GM18502 (cell line): Measurements from ENCODE around the gene THSD4.

Source experiments
- ATAC-seq: cut with Tn5 transposase; IDR thresholded peaks from one replicate; pipeline ENCODE4 v1.9.1; 2021; ENCODE audit warnings: mild to moderate bottlenecking; ENCODE audit not compliant: unreplicated experiment, poor library complexity

The THSD4 gene

DNA sequence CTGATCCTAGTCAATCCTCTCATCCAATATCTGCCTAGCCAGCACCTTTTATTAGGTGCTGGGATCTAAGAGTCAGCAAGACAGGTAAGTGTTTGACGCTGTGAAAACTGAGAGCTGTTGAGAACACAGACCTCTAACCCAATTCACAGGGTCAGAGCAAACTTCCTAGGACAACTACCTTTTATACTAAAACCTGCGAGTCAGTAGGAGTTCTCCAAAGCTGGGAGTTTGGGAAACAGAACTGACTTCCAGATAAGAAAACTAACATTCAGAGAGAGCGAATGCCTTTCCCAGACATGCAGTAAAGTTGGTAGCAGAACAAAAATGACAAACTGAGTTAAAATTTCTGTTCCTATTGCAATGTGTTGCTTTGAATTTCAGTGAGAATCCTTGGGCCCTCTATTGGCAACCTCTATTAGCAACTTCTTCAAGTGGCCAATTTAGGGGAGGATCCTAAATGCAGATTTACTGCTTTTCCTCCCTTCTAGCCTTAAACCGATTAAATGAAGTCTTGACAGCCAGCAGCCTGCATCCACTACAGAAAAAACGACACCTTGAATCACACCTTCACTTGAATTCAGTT lies 706.4 kb downstream of the THSD4 start:
- ATAC-seq: no peak

DNA sequence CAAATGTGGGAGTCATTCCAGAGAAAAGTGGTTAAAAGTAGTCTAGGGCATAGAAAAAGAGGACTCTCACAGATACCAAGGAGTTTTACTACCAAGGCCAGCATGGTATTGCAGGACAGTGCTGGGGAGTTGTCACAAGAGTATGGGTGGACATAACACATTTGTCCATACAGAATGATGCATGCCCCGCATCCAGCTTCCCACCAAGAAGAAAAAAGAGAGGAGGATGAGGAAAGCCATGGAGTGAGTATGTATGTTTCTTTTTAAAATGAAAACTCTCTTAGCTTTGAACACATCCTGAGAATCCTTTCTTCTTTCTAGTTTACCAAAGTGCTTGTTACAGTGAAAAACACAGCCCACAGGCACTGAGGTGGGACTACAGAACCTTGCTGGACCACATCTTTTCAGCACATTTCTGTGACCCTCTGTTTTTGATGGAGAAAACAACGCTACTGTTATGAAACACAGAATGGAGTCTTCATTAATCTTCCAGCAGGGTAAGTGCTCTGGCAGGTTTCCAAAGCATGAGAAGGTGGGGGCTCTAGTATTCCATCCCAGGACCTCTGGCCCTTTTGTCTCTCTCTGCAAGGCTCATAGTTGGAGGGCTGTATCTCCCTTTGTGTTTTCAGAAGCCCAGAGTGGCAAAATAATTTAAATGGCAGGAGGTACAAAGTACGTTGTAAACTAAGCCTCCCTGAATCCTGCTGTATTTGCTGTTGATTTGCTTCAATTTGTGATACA lies 707.8 kb downstream of the THSD4 start:
- ATAC-seq: no peak

DNA sequence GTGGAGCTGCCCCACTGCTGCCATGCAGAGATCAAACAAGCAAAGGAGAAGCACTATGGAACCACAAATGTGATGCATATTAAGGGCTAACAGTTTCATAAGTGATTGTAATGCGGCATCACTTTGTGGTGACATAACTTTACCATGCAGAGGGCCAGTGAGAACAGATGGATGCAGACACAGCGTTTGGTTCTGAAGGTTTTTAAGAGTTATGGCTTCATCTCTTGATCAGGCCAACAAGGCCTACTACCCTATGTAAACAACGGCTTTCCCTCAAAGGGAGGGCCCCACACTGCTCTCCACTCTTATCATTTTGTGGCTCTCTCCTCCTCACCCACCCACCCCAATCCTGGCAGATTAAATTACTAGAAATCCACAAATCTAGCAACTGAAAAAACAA lies 708.5 kb downstream of the THSD4 start:
- ATAC-seq: no peak

DNA sequence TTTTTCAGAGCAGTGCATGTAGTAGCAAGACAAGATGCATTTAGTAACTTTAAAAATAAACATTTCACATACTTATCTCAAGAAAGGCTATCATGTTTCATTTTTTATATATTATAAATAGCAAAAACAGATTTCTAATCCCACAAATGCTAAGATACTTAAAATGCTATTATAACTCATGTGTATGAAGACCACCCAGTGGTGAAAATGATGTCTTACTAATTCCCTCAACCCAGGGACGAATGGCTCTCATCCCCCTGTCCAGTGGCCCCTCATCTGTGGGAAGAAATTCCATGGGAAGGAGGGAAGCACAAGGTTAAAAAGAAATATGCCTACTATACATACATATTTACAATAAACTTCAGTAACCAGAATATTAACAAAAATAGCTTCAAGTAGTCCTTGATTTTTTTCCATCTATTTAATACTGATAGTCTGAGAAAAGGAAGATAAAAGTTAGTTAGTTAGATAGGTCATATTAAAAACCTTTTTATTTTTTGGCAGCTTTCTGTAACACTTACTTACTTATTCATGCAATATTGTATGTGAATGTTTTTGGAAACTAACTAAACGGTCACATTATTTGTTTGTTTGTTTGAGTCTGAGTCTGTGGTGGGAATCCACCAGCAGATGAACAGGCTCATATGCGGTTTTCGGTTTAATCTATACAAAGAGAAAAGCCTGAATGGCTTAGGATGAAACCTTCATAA lies 709.9 kb downstream of the THSD4 start:
- ATAC-seq: no peak

DNA sequence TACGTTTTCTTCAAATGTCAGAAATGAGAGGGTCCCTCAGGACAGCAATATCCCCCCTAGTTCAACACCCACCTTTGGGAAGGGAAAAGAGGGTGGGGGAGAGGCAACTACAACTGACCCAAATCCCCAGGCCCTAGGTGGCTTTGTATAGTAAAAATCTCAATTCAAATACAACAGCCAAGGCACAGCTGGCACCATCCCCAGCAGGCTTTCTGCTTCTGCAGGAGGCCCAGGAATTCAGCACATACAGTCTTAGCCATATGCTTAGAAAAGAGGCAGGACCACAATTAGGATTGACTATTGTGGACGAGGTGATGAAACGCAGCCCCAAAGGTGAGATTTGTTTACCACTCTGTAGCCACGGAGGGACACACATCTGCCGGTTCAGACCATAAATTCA lies 710.9 kb downstream of the THSD4 start:
- no peak for ATAC-seq

- no peak for ATAC-seq
Measured at GRCh38 chr15:71830981-71831380, 715.7 kb downstream of the THSD4 start.
